Measurements from ENCODE around the gene HOXA9. TPM values are rescaled to one million over a fixed set of nuclear protein-coding genes. Genes with fewer than 3 reads are reported as not detected.
A peak's percentile ranks its signal among the peaks of the same experiment; 100 is the strongest.

The HOXA9 gene
- total and polyA plus RNA-seq, 10 of the 15 experiments (the other 5 are each of a cell fraction or from before 2014, with no cell fraction given) = not detected

- H3K9ac ChIP-seq (ENCODE audit: control insufficient read depth, insufficient read depth, low read length) = no peak overlapping the region
- 0 out of 2 replicates have a peak overlapping the region, but pooled peaks have one; percentile 72 for H3K4me3 ChIP-seq
- 27% methylated on average over 27 of the region's 27 CpGs for WGBS (ENCODE audit: insufficient coverage, insufficient replicate concordance, low lambda C conversion rate, missing lambda C conversion rate)
- TF ChIP-seq MYB (IDR thresholded peaks at IDR 0.05; ENCODE audit: borderline replicate concordance, low read depth, low read length) (no peak), ZBED1 (IDR thresholded peaks at IDR 0.05; ENCODE audit: borderline replicate concordance) (no peak), YY1 (IDR thresholded peaks at IDR 0.05; ENCODE audit: low read depth, low read length) (no peak), NR2C2 (IDR thresholded peaks at IDR 0.05; ENCODE audit: borderline replicate concordance, control insufficient read depth, insufficient read length, low read depth) (no peak), CEBPZ (IDR thresholded peaks at IDR 0.05; ENCODE audit: low read depth, low read length) (no peak), CBX5 (IDR thresholded peaks at IDR 0.05; ENCODE audit: low read depth) (no peak)
- in situ Hi-C loops (cut with MboI) (loop anchor here (5.0 to 25.0 kb wide), 3 partner anchors 792 to 1297 kb away; no protein-coding TSS in a partner anchor), intact Hi-C loops (cut with micrococcal nuclease; ENCODE audit: unreplicated experiment) (loop anchor here (2.0 to 5.0 kb wide), 4 partner anchors 302 to 1267 kb away; no protein-coding TSS in a partner anchor)
- H3K36me3 ChIP-seq (ENCODE audit: control insufficient read depth in 2 of 2, insufficient read depth in 2 of 2, low read length in 1 of 2) = no peaks in the 10 kb centered on the region
- H3K4me2 ChIP-seq (ENCODE audit: control insufficient read depth, insufficient read depth) = peak overlapping the region; percentile 90
- BruUV-seq (replicated peaks) = no TSS peak
- DNase-seq (ENCODE audit: low read depth, low spot score) = no peak
- no peak for ATAC-seq
- ChIA-PET CTCF (interaction anchor here (0.6 to 3.1 kb wide), 11 partner anchors 9 to 813 kb away, joined by 3 to 21 read pairs (median 5); no protein-coding TSS in a partner anchor), POLR2A (no interaction called here), SMC1A (ENCODE audit: uncharacterized antibody, unreplicated experiment) (interaction anchor here (1.0 to 1.6 kb wide), 7 partner anchors 9 to 1267 kb away, joined by 3 to 10 read pairs (median 4); no protein-coding TSS in a partner anchor), RAD21 (ENCODE audit: unreplicated experiment) (interaction anchor here (1.0 to 1.4 kb wide), 2 partner anchors 305 to 477 kb away, joined by 4 read pairs; no protein-coding TSS in a partner anchor)
- H3K4me1 ChIP-seq (ENCODE audit: control insufficient read depth, insufficient read depth, low read length) = no peaks in the 10 kb centered on the region
- peaks cover 20 to 35% of the 10 kb centered on the region in 2 experiments for H3K27me3 ChIP-seq (replicated peaks in 1 of 2; ENCODE audit: control insufficient read depth in 2 of 2, insufficient read depth in 2 of 2, low read length in 1 of 2)
- no peak overlapping the region; the same call in 1 of the 2 replicates for H2AFZ ChIP-seq (ENCODE audit: control insufficient read depth, low read depth, low read length)
- H3K9me3 ChIP-seq (replicated peaks; ENCODE audit: control insufficient read depth, insufficient read depth, low read length) = no peaks in the 10 kb centered on the region; the same call in 2 of the 3 replicates
- no peaks in the 10 kb centered on the region for H3K79me2 ChIP-seq (ENCODE audit: control insufficient read depth, insufficient read depth, low read length)
- no peak for FAIRE-seq
- no peaks in the 10 kb centered on the region for H4K20me1 ChIP-seq (ENCODE audit: control insufficient read depth, insufficient read depth)
- H3K27ac ChIP-seq (ENCODE audit: control insufficient read depth, insufficient read depth) = no peak overlapping the region
These were observed 5.8 kb downstream of the HOXA9 start for GRCh38 chr7:27159266-27160144.

All from GM12878 (cell line).